GM19043 (cell line): ENCODE results near the gene DYNC1I1.

Experiments used
- ATAC-seq: cut with Tn5 transposase; IDR thresholded peaks from one replicate; pipeline ENCODE4 v1.9.1; 2021; ENCODE audit warnings: low read depth; ENCODE audit not compliant: unreplicated experiment

Gene DYNC1I1

DNA sequence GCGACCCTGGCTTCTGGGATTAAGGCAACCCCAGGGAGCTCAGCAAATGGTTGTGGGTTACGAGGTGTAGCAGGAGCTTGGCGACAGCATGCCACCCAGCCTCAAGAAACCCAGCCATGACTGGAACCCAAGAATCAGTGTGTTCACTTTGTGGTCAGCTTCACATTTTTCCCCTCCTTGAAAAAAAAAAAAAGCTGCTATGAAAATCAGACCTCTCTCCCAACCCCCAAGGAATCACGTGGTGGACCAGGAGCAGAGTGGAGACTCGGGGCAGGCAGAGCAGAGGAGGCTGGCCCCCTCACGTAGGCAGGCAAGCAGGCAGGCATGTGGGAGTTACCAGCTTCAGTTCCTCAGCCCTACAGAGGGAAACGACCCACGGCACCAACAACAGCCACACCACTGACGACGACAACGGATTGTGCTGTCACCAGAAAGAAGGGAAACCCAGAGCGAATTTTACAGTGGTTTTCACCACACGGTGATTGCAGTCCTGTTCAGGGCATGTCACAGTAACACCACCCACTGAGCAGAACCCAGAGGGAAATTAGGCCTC, 346.2 kb downstream of the DYNC1I1 start:
- ATAC-seq, result no peak

- no peak for ATAC-seq
Observed at GRCh38 chr7:96120445-96121225, 348.3 kb downstream of the DYNC1I1 start.

DNA sequence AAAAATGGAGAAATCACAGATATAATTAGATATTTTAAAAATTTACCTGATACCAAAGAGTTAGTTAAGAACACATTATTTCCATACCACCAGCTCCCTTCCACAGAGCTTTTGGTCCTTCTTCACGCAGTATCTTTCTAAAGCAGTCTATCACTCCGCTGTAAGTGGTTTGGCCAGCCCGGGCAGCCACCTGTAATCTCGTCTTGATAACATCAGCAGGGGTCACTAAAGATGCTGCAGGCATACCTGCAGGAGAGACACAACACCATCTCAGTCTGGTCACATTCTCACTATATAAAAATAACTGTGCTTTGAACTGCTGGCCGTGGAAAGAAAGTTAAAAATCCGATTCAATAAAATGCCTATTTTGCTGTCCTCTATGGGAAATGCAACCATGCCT, 349.4 kb downstream of the DYNC1I1 start:
- ATAC-seq, result no peak

GRCh38 chr7:96122746-96123145, 350.4 kb downstream of the DYNC1I1 start:
- no peak for ATAC-seq

GRCh38 chr7:96126382-96126781, 354.0 kb downstream of the DYNC1I1 start:
- ATAC-seq, result no peak

- no peak for ATAC-seq
Observed at GRCh38 chr7:96127746-96128145, 355.4 kb downstream of the DYNC1I1 start.

DNA sequence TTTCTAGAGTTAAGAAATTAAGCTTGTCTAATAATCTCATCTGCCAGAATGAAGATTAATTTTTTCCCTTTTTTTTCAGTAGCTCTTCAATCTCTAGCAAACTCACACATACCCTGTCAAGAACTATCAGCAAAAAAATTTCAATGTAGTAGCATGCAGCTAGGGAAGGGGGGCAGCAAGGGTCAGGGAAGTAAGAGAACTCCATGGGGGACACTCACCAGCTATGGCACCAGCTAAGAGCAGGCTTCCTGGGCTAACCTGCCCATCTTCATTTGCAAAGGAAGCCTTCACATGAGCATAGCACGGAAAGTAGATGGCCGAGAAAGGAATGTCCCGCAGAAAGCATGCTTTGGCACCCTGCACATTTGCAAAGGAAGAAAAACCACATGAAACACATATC, 359.2 kb downstream of the DYNC1I1 start:
- ATAC-seq, result no peak

DNA sequence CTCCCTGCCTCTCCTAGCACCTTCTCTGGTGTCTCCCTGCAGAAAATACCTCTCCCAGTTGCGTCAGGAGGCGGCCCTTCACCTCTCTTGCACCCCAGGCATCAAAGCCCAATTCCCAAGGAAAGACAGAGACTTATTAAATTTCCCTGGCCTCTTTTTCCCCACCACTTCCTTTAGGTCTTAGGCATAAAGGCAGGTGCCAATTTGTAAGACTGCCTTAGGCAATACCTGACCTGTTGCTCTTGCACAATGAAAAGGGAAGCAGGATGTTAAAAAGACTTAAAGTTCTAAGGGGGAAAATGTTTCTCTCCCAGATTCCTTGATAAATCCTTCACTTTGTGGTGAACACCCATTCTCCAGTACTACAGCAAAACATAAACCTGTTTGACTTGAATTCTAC, 362.9 kb downstream of the DYNC1I1 start:
- ATAC-seq, result no peak

GRCh38 chr7:96136600-96137239, 364.4 kb downstream of the DYNC1I1 start:
- no peak for ATAC-seq

GRCh38 chr7:96143495-96144259, 371.3 kb downstream of the DYNC1I1 start:
- no peak for ATAC-seq

DNA sequence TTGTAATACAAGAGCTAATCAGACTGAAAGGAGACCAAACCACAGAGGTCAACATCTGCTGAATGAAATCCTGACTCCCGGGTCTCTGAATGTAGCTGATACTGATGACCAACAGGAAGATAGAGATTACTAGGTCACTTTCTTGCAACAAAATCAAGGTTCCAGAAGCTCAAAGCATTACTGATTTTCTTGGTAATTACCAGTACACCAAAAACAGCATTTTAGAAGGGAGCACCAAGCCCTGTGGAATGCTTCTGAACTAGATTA, 371.8 kb downstream of the DYNC1I1 start:
- ATAC-seq, result no peak
